OCI-LY1 (cell line): Measurements from ENCODE around the gene TET2.

Source experiments
- H2AFZ ChIP-seq: fragments of 200-600 bp; sonication (generic), shearing (Covaris generic); 2 replicates; pipeline ENCODE4 v1.6.0; 2014; ENCODE audit warnings: antibody characterized with exemption, mild to moderate bottlenecking, low read length
- H3F3A ChIP-seq: fragments of 200-600 bp; sonication (generic), shearing (Covaris generic); 2 replicates; pipeline ENCODE4 v1.6.0; 2014; ENCODE audit warnings: mild to moderate bottlenecking, antibody characterized with exemption, low read length, moderate library complexity; ENCODE audit not compliant: insufficient read depth
- H3K27ac ChIP-seq: fragments of 200-600 bp; sonication (generic); 2 replicates; pipeline ENCODE4 v1.5.1; 2014; ENCODE audit warnings: low read length, mixed run types, mild to moderate bottlenecking, low read depth; ENCODE audit not compliant: poor library complexity, severe bottlenecking
- H3K27me3 ChIP-seq: fragments of 200-600 bp; sonication (generic); 2 replicates; pipeline ENCODE4 v1.6.0; 2014; ENCODE audit warnings: antibody characterized with exemption, mild to moderate bottlenecking, low read length, moderate library complexity; ENCODE audit not compliant: insufficient read depth
- H3K36me3 ChIP-seq: fragments of 200-600 bp; sonication (generic); 2 replicates; pipeline ENCODE4 v1.6.1; 2014; ENCODE audit warnings: mild to moderate bottlenecking, antibody characterized with exemption, low read length, moderate library complexity, mixed read lengths; ENCODE audit not compliant: insufficient read depth
- H3K4me1 ChIP-seq: fragments of 200-600 bp; sonication (generic); 2 replicates; pipeline ENCODE4 v1.5.1; 2014; ENCODE audit warnings: mild to moderate bottlenecking, low read length, moderate library complexity; ENCODE audit not compliant: insufficient read depth, severe bottlenecking
- H3K4me2 ChIP-seq: fragments of 200-600 bp; sonication (generic), shearing (Covaris generic); 2 replicates; pipeline ENCODE4 v1.6.1; 2014; ENCODE audit warnings: low read length
- H3K4me3 ChIP-seq: fragments of 200-600 bp; sonication (generic); 2 replicates; pipeline ENCODE4 v1.5.1; 2014; ENCODE audit warnings: low read length, low read depth, mild to moderate bottlenecking, mixed read lengths; ENCODE audit not compliant: poor library complexity, severe bottlenecking
- H3K79me2 ChIP-seq: fragments of 200-600 bp; shearing (Covaris generic); 2 replicates; pipeline ENCODE4 v1.6.1; 2016; ENCODE audit warnings: mixed run types, low read length, mixed read lengths; ENCODE audit not compliant: insufficient read depth
- H3K9ac ChIP-seq: fragments of 200-600 bp; sonication (generic), shearing (Covaris generic); 2 replicates; pipeline ENCODE4 v1.6.1; 2014; ENCODE audit warnings: mild to moderate bottlenecking, low read length, mixed read lengths
- H3K9me2 ChIP-seq: fragments of 200-600 bp; sonication (generic), shearing (Covaris generic); 2 replicates; pipeline ENCODE4 v1.6.1; 2014; ENCODE audit warnings: low read depth, mild to moderate bottlenecking, low read length, mixed read lengths
- H3K9me3 ChIP-seq: fragments of 200-600 bp; shearing (Covaris generic); 2 replicates; pipeline ENCODE4 v1.6.1; 2014; ENCODE audit warnings: low read length, mixed read lengths
- H4K20me1 ChIP-seq: fragments of 200-600 bp; sonication (generic), shearing (Covaris generic); 2 replicates; pipeline ENCODE4 v1.6.0; 2016; ENCODE audit warnings: mild to moderate bottlenecking, low read length; ENCODE audit not compliant: insufficient read depth
- EZH2 ChIP-seq: fragments of 200-600 bp; sonication (generic), shearing (Covaris generic); IDR thresholded peaks from 2 replicates; pipeline ENCODE4 v1.8.0; 2017; ENCODE audit warnings: borderline replicate concordance, mixed run types, mild to moderate bottlenecking, antibody characterized with exemption, low read length, moderate library complexity, mixed read lengths
- TF ChIP-seq, protein P1 (sequence below): fragments of 200-600 bp; sonication (generic), shearing (Covaris generic); IDR thresholded peaks from 2 replicates; pipeline ENCODE4 v1.5.1; 2017; ENCODE audit warnings: mild to moderate bottlenecking, antibody characterized with exemption, low read length, moderate library complexity, mixed read lengths

Gene TET2

GRCh38 chr4:105306820-105307219 lies 160.1 kb downstream of the TET2 start:
- H3K4me3 ChIP-seq, result no peak overlapping the region
- H3K9me3 ChIP-seq, result no peaks in the 10 kb centered on the region
- no peaks in the 10 kb centered on the region for H3F3A ChIP-seq
- no peak overlapping the region for H3K27ac ChIP-seq
- H3K4me1 ChIP-seq, result peaks cover 3% of the 10 kb centered on the region
- no peaks in the 10 kb centered on the region for H3K79me2 ChIP-seq
- TF ChIP-seq, protein P1, sequence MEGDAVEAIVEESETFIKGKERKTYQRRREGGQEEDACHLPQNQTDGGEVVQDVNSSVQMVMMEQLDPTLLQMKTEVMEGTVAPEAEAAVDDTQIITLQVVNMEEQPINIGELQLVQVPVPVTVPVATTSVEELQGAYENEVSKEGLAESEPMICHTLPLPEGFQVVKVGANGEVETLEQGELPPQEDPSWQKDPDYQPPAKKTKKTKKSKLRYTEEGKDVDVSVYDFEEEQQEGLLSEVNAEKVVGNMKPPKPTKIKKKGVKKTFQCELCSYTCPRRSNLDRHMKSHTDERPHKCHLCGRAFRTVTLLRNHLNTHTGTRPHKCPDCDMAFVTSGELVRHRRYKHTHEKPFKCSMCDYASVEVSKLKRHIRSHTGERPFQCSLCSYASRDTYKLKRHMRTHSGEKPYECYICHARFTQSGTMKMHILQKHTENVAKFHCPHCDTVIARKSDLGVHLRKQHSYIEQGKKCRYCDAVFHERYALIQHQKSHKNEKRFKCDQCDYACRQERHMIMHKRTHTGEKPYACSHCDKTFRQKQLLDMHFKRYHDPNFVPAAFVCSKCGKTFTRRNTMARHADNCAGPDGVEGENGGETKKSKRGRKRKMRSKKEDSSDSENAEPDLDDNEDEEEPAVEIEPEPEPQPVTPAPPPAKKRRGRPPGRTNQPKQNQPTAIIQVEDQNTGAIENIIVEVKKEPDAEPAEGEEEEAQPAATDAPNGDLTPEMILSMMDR, result no peak
- no peak for TF ChIP-seq EZH2
- no peaks in the 10 kb centered on the region for H3K36me3 ChIP-seq
- no peak overlapping the region for H3K9ac ChIP-seq
- H2AFZ ChIP-seq, result no peak overlapping the region
- no peaks in the 10 kb centered on the region for H4K20me1 ChIP-seq
- no peak overlapping the region; the same call in 1 of the 2 replicates for H3K4me2 ChIP-seq
- H3K9me2 ChIP-seq, result no peaks in the 10 kb centered on the region
- H3K27me3 ChIP-seq, result no peaks in the 10 kb centered on the region

DNA sequence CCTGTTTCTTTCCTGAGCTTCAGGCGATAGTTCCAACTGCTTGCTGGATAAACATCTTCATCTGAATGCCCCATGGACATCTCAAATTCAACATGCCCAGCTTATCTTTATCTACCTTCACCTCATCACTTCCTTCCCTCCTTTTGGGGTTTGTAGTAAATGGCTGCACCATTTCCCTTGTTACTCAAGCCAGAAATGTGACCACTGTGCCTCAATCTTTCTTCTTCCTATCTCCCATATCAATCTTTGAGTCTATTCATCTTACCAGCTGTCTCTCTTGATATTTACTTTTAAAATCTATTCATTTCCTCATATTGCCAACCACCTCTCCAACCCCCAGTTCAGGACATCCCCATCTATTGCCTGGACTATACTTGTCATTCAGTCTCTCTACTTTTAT lies 171.8 kb downstream of the TET2 start:
- Histone ChIP-seq H3K4me1 (no peaks in the 10 kb centered on the region), H3K9me2 (no peaks in the 10 kb centered on the region), H3K9me3 (no peaks in the 10 kb centered on the region), H3K4me2 (no peak overlapping the region), H2AFZ (no peak overlapping the region; the same call in 1 of the 2 replicates), H3K4me3 (no peak overlapping the region), H3K27ac (no peak overlapping the region), H3K9ac (no peak overlapping the region), H3F3A (no peaks in the 10 kb centered on the region), H3K79me2 (no peaks in the 10 kb centered on the region), H4K20me1 (no peaks in the 10 kb centered on the region), H3K36me3 (no peaks in the 10 kb centered on the region), H3K27me3 (no peaks in the 10 kb centered on the region)
- TF ChIP-seq EZH2, result no peak
- TF ChIP-seq, protein P1, result no peak

DNA sequence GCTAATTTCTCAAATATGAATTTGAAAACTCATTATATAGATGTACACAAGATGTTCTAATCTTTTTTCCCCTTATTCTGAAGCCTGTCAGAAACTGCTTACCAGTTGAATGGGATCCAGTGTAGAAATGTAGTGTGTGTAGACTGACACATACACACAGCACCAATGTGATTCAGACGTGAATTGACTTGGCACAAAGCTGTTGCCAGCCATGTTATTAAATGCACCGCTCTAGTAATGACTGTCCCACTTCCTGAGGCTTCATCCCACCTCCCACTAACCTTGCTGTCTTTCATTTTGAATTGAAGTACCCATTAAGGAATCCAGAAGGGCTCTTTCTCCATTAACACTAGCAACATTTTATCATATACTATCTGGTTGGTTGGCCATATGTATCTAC lies 180.5 kb downstream of the TET2 start:
- TF ChIP-seq, protein P1, result no peak
- no peak for TF ChIP-seq EZH2
- H3K4me1 ChIP-seq, result no peaks in the 10 kb centered on the region
- H3K4me3 ChIP-seq, result no peak overlapping the region
- H3K9me2 ChIP-seq, result no peaks in the 10 kb centered on the region
- no peak overlapping the region for H3K27ac ChIP-seq
- no peak overlapping the region for H2AFZ ChIP-seq
- H3K36me3 ChIP-seq, result no peaks in the 10 kb centered on the region
- no peak overlapping the region for H3K4me2 ChIP-seq
- no peaks in the 10 kb centered on the region for H3K9me3 ChIP-seq
- no peak overlapping the region for H3K9ac ChIP-seq
- H4K20me1 ChIP-seq, result no peaks in the 10 kb centered on the region
- H3K79me2 ChIP-seq, result no peaks in the 10 kb centered on the region
- H3F3A ChIP-seq, result no peaks in the 10 kb centered on the region
- no peaks in the 10 kb centered on the region for H3K27me3 ChIP-seq
